ELF-1 (cell line): ENCODE data around the gene SELENOH.

ENCODE experiments used
- DNase-seq: peaks from one replicate; pipeline ENCODE4 v3.0.0-alpha.2; 2016; ENCODE audit warnings: low read depth, low spot score

The SELENOH gene

GRCh38 chr11:57781529-57781943 is 40.2 kb downstream of the SELENOH start:
- peak; percentile 95 for DNase-seq

- DNase-seq: no peak
Observed at GRCh38 chr11:57785072-57785471, 43.8 kb downstream of the SELENOH start.

- DNase-seq: no peak
Observed at GRCh38 chr11:57786436-57786835, 45.1 kb downstream of the SELENOH start.

- DNase-seq: no peak
Observed at GRCh38 chr11:57787006-57787604, 45.8 kb downstream of the SELENOH start.

- DNase-seq: peak; percentile 72
Observed at GRCh38 chr11:57787920-57788702, 46.8 kb downstream of the SELENOH start.

DNA sequence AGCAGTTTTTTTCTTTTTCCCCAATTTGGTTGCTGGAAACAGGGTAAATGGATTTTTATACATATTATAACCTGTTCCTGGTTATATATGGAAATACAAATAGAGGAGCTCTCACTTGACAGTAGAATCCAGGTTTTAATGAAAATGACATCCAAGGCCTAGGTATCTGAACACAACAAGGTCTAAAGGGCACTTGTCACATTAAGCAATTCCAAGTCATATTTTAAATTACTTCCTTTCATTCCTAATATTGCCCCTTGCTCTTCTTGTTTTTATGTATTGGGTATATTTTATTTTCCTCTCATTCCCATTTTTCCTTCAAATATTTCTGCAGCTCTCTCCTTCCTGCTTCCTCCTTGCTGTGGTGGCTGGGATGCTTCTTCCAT is 47.4 kb downstream of the SELENOH start:
- DNase-seq: no peak

DNA sequence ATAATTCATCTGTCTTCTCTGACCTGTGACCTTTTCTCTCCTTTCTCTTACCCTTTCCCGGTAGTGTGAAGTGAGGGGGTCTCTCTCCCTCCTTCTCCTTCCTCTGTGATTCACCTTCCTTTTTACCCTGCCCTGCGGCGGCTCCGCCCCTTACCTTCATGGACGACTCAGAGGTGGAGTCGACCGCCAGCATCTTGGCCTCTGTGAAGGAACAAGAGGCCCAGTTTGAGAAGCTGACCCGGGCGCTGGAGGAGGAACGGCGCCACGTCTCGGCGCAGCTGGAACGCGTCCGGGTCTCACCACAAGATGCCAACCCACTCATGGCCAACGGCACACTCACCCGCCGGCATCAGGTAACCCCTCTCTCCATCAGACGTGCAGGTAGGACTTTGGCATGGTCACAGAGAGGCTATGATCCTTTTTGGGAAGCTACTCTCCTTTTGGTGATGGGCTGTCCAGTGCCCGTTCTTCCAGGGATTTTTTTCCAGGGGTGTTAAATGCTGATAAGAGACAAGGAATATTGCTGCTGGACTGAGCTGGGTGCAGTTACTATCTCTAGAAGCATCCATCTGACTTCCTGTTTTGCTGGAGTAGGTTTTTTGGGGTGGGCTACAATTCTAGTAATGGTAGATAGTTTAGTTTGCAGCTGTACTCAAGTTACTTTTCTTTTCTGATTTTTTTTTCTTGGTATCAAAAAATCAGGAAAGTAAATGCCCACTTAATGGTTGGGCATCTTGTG is 50.2 kb downstream of the SELENOH start:
- DNase-seq: peak; percentile 88

DNA sequence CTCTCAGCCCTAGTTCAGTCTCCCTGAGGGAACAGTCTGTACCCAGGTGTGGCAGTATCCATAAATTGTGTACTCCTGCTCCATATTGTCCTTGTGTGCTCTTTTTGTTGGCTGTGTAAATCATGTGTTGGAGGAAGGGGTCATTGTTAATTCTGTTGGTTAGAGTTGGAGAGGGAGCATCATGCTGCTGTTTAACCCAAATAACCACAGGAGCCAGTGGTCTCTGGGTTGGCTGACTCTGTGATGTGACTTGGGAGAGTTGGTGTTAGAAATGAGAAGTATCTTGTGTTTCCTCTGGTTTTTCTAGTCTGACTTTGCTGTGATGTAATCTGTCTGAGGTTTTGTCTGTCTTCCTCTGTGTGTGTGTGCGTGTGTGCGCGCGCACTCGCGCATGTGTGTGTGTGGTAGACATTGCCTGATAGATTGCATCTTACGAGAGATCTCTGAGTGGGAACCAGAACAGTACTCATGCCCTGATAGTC is 50.8 kb downstream of the SELENOH start:
- no peak for DNase-seq

DNA sequence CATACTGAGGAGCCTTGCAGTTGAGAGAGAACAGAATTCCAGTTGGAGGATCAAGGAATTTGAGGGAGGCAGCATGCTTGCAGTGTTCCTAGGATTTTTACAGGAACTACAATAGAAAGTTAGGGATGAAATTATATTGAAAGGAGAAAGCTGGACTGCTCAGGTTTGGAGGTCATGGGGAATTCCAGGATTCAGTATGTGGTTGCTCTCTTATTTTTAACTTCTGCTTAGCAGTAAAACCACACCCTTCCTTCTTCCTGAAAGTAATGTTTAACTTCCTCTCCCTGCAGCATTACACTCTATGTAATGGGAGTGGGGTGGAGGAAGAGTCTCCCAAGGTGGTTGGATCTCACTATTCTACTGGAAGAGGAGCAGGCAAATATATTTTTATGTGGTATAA is 51.6 kb downstream of the SELENOH start:
- no peak for DNase-seq
